Epithelial cell of prostate (primary cell): ENCODE measurements around the gene RFTN1.

Experiments used
- DNase-seq: peaks from one replicate; pipeline ENCODE4 v3.0.0-alpha.2; 2011; ENCODE audit warnings: low read depth, low spot score
- H3K27ac ChIP-seq: fragments of 450-650 bp; 2 replicates; pipeline ENCODE4 v1.5.1; 2017; ENCODE audit warnings: mild to moderate bottlenecking

The RFTN1 gene

DNA sequence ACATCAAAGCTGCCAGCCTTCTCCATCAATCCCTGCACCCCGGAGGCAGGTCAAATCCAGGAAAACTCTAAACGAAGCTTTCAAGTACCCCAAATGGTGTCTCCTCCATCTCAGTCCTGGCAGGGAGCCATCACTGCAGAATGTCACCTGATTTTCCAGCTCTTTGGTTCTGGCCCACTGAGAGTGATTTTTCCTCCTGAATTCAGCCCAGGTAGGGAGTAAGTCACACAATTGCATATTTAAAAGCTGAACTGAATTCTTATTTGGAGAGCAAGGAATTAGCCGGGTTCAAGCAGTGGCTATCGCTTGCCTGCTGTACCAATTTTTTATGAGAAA, 5.3 kb downstream of the RFTN1 start:
- DNase-seq = no peak
- no peak overlapping the region for H3K27ac ChIP-seq

DNA sequence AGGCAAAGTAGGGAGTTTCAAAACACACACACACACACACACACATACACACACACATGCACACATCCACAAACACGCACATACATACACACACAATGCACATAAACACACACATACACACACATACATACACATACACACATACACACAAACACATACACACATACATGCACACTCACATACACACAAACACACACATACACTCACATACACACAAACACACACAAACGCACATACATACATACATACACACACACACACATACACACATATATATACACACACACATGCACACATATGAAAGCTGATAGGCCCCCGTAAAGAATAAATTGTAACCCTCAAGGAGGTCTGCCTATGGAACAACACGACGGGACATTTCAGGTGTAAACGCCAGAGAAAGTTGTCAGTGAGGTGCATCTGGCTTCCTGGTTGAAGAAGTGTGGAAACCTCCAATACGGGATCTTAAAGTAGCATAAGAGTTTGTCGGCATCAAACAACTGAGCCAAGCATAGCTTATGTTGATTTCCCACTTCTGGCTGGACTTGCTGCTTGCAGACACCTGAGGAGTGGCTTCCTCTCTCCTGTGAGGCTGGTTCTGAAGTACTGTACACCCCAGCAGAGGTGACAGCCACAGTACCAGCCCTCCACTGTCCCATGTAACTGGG, 5.8 kb downstream of the RFTN1 start:
- no peak for DNase-seq
- no peak overlapping the region for H3K27ac ChIP-seq

DNA sequence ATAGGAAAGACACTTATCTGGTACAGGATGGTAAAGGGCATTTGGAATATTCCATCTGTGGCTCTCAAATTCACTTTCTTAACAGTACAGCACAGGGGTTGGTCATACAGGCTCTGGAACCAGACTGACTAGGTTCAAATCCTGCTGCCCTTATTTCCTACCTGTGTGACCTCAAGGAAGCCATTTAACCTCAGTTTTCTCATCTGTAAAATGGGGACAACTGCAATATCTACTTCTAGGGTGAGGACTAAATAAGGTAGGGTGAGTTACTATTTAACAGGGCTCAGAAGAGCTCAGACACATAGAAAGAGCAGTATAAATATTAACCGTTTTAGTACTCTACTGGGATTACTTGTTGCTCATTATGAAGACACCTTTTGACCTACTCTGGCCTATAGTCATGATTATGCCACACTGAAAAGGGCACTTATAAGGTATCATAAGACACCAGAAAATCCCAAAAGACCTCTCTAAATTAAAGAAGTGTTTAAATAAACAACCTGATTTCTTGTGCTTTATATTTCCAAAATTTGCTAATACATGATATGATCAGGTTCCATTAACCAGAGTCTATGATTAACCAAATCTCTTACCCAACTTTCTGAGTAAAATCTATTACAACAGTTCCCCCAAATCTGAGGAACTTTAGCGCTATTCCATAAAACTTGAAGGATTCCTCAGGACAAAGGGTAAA, 6.5 kb downstream of the RFTN1 start:
- H3K27ac ChIP-seq = no peak overlapping the region

GRCh38 chr3:16506451-16506850, 7.0 kb downstream of the RFTN1 start:
- no peak for DNase-seq
- no peak overlapping the region for H3K27ac ChIP-seq

More for the DNA sequence above, 6.5 kb downstream of the RFTN1 start:
- no peak for DNase-seq

GRCh38 chr3:16504692-16505091, 8.8 kb downstream of the RFTN1 start:
- no peak overlapping the region for H3K27ac ChIP-seq
- DNase-seq = no peak

GRCh38 chr3:16504242-16504641, 9.3 kb downstream of the RFTN1 start:
- DNase-seq = no peak

DNA sequence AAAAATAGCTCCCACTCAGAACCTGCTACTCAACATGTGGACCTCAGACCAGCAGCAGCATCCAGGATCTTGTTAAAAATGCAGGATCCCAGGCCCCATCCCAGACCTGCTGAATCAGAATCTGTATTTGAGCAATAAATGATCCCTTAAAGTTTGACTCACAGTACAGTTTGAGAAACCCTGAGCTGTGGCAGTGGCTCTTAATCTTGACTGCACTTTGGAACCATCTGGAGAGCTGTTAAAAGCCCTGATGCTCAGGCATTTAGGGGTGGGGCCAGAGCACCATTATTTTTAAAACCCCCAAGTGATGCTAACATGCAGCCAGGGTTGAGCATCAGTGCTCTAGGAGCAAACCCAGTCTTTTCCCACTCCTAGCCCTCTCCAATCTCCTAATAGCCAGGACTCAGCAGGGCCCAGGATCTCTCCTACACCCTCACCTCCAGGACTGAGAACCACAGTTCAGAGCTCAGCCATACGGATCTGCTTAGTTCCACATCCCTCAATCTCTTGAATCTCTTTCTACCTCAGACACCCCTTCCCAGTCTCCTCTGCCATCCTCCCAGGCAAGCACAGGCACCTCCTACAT, 10.2 kb downstream of the RFTN1 start:
- no peak overlapping the region for H3K27ac ChIP-seq
- no peak for DNase-seq

More at GRCh38 chr3:16504242-16504641, 9.3 kb downstream of the RFTN1 start:
- no peak overlapping the region for H3K27ac ChIP-seq

- DNase-seq = no peak
- H3K27ac ChIP-seq = no peak overlapping the region
Observed at GRCh38 chr3:16502347-16502908, 11.1 kb downstream of the RFTN1 start.

DNA sequence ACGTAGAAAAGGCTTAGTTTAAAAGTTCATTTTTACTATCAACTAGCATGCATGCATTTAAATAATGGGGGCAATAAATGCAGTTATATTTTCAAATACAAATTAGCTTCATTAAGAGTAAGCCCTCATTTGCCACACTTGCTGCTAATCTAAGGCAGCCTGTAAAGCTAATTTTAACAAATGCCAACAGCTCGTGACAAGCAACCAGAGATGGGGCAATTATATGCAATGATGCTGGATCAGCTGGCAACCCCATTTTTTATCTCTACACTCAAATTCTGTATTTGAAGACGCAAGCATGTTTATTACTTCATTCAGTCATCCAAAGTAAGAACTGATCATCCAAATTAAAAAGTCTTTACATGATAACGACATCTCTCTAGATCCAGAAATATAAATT, 12.1 kb downstream of the RFTN1 start:
- H3K27ac ChIP-seq = no peak overlapping the region

GRCh38 chr3:16500911-16501310, 12.6 kb downstream of the RFTN1 start:
- no peak overlapping the region for H3K27ac ChIP-seq
- DNase-seq = no peak

More for the DNA sequence above, 12.1 kb downstream of the RFTN1 start:
- no peak for DNase-seq

- no peak for DNase-seq
Observed at GRCh38 chr3:16500093-16500492, 13.4 kb downstream of the RFTN1 start.

DNA sequence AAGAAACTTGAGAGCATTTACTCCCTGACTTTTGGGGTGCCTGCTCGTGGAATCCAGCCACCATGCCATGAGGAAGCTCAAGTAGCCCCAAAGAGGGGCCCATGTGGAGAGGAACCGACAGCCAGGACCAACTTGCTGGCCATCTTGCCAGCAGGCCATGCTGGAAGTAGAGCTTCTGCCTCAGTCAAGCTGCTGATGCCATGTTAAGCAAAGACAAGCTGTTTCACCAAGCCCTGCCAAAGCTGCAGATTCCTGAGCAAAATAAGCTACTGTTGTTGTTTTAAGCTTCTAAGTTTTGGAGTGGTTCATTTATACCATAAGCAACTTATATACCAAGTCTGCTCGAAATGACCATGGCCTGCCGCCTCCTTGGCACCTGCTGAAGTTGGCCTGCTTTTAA, 14.1 kb downstream of the RFTN1 start:
- DNase-seq = no peak
- H3K27ac ChIP-seq = no peak overlapping the region

More at GRCh38 chr3:16500093-16500492, 13.4 kb downstream of the RFTN1 start:
- no peak overlapping the region for H3K27ac ChIP-seq

- H3K27ac ChIP-seq = no peak overlapping the region
- no peak for DNase-seq
Observed at GRCh38 chr3:16498130-16498890, 15.2 kb downstream of the RFTN1 start.

GRCh38 chr3:16496408-16497222, 16.9 kb downstream of the RFTN1 start:
- no peak for DNase-seq
- peak overlapping the region; percentile 18 for H3K27ac ChIP-seq

DNA sequence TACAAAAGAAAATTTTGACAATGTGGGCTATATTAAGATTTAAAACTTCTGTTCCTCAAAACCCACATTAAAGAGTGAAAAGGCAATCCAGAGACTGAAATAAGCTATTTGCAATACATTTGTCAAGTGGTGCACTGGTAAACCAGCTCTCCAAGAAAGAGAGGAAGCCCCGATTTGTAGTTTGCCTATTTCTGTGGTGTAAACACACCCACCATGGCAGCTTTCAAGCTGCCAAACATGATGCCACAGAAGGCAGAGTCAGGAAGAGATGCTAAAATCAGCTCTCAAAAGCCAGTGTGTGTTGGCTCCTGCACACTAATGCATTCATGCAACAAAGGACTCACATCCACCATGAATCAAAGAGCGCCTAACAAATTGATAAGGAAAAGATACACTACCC, 17.5 kb downstream of the RFTN1 start:
- DNase-seq = no peak
- peak overlapping the region; percentile 18 for H3K27ac ChIP-seq

GRCh38 chr3:16494814-16495431, 18.6 kb downstream of the RFTN1 start:
- H3K27ac ChIP-seq = no peak overlapping the region
- no peak for DNase-seq

GRCh38 chr3:16494094-16494493, 19.4 kb downstream of the RFTN1 start:
- H3K27ac ChIP-seq = no peak overlapping the region

GRCh38 chr3:16490062-16490619, 23.4 kb downstream of the RFTN1 start:
- DNase-seq = no peak
- H3K27ac ChIP-seq = no peak overlapping the region

More at GRCh38 chr3:16494094-16494493, 19.4 kb downstream of the RFTN1 start:
- no peak for DNase-seq
